Measurements from ENCODE around the gene S100PBP.

S100PBP gene

DNA sequence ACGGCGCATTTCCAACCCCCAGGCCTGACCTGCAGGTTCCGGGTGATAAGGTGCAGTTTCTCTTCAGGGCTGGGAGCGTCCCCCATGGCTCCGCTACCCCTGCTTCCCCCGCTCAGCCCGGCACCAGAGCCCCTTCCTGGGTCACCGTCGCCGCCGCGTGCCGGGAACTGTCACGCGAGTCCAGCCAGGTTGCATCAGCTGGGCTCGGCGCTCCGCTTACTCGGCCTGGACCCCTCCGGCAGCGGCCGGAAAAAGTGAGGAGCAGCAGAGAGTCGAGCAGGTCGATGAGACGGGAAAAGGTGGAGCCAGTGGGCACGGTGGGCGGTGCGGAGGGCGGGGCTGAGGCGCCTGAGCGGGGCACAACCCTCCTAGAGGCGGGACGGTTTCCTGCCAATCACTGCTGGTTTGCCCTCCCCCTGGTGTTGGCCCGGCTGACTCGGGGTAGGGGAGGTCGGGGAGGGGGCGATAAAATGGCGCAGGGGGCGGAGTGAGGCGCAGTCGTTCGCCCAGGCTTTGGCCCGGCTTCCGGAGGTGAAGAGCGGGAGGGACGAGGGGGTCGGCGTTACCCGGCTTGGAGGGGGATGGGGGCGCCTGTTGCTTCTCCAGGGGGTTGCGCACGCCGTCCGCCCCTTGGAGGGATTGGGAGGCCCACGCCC is at the start of gene S100PBP, which contains the start of gene YARS1:
Gene S100PBP, plus strand, starts transcription at position 495 of the 656 bp plus-strand sequence. CDS start 8,447 bp downstream, outside the sequence.
Gene YARS1, minus strand, starts transcription at position 200 of the 656 bp plus-strand sequence. Its CDS starts 114 bp downstream, at position 86.
- peak; percentile 97 for DNase-seq (ENCODE audit: low spot score)

DNA sequence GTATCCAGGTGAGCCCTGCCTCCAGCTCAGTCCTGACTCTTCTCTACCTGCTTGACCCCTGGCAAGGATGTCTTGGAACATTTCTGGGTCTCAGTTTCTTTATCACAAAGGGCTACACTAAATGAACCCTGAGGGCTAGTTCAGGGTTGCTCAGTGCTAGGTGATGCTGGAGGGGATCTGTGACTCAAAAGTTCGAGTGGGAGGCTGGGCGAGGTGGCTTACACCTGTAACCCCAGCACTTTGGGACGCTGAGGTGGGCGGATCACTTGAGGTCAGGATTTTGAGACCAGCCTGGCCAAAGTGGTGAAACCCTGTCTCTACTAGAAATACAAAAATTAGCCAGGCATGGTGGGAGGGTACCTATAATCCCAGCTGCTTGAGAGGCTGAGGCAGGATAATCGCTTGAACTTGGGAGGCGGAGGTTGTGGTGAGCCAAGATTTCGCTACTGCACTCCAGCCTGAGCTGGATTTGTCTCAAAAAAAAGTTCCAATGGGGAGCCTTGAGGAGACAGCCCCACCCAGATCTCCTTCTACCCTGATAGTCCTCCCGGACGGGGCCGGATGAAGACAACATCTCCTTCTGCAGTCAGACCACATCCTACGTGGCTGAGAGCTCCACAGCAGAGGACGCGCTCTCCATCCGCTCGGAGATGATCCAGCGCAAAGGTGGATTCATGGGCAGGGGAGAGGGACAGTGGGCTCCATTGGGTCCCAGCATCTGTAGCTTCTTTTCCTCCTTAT is 49.2 kb upstream of the S100PBP start:
- DNase-seq (ENCODE audit: low spot score) = no peak

DNA sequence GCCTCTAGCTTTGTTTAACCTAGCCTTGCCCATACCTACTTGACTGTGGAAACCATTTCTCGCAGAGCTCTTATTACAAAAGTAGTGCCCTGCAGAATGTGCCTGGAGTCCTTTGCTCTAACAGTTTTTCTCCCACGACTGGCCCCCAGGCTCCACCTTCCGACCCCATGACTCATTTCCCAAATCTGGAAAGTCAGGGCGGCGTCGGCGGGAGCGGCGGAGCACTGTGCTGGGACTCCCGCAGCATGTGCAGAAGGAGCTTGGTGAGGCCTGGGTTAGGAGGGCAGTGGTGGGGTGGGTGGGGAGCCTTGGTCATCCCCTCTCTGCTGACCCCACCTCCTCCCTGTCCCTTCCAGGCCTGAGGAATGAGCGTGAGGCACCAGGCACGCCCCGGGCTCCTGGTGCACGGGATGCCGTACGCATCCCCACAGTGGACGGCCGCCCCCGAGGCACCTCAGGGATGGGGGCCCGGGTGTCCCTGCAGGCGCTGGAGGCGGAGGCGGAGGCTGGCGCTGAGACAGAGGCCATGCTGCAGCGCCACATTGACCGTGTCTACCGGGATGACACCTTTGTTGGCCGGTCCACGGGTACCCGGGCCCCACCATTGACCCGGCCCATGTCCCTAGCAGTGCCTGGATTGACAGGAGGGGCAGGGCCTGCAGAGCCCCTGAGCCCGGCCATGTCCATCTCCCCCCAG is 47.8 kb upstream of the S100PBP start:
- no peak for DNase-seq (ENCODE audit: low spot score)

DNA sequence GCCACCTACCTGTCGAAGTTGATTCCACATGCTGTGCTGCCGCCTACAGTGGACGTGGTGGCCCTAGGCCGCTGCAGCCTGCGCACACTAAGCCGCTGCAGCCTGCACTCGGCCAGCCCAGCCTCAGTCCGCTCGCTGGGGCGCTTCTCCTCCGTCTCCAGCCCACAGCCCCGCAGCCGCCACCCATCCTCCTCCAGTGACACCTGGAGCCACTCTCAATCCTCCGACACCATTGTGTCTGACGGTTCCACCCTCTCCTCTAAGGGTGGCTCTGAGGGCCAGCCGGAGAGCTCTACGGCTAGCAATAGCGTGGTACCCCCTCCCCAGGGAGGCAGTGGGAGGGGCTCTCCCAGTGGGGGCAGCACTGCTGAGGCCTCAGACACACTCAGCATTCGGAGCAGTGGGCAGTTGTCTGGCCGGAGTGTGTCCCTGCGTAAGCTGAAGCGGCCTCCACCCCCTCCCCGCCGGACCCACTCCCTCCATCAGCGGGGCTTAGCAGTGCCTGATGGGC is 47.2 kb upstream of the S100PBP start:
- DNase-seq (ENCODE audit: low spot score) = no peak

DNA sequence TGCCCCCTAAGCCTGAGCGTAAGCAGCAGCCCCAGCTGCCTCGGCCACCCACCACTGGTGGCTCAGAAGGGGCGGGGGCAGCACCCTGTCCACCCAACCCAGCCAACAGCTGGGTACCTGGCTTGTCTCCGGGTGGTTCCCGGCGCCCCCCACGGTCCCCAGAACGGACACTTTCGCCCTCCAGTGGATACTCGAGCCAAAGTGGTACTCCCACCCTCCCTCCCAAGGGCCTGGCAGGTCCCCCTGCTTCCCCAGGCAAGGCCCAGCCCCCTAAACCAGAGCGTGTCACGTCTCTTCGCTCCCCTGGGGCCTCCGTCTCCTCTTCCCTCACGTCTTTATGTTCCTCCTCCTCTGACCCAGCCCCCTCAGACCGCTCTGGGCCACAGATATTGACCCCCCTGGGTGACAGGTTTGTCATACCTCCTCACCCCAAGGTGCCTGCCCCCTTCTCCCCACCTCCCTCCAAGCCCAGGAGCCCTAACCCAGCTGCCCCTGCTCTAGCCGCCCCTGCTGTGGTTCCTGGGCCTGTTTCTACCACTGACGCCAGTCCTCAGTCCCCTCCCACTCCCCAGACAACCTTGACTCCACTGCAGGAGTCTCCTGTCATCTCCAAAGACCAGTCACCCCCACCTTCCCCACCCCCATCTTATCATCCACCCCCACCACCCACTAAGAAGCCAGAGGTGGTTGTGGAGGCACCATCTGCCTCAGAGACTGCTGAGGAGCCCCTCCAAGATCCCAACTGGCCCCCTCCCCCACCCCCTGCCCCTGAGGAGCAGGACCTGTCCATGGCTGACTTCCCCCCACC is 46.5 kb upstream of the S100PBP start:
- DNase-seq (ENCODE audit: low spot score) = no peak

DNA sequence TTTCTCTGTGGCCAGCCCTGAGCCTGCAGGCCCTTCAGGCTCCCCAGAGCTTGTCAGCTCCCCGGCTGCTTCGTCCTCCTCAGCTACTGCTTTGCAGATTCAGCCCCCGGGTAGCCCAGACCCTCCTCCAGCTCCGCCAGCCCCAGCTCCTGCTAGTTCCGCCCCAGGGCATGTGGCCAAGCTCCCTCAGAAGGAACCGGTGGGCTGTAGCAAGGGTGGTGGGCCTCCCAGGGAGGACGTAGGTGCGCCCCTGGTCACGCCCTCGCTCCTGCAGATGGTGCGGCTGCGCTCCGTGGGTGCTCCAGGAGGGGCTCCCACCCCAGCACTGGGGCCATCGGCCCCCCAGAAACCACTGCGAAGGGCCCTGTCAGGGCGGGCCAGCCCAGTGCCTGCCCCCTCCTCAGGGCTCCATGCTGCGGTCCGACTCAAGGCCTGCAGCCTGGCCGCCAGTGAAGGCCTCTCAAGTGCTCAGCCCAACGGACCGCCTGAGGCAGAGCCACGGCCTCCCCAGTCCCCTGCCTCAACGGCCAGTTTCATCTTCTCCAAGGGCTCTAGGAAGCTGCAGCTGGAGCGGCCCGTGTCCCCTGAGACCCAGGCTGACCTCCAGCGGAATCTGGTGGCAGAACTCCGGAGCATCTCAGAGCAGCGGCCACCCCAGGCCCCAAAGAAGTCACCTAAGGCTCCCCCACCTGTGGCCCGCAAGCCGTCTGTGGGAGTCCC is 45.7 kb upstream of the S100PBP start:
- no peak for DNase-seq (ENCODE audit: low spot score)

DNA sequence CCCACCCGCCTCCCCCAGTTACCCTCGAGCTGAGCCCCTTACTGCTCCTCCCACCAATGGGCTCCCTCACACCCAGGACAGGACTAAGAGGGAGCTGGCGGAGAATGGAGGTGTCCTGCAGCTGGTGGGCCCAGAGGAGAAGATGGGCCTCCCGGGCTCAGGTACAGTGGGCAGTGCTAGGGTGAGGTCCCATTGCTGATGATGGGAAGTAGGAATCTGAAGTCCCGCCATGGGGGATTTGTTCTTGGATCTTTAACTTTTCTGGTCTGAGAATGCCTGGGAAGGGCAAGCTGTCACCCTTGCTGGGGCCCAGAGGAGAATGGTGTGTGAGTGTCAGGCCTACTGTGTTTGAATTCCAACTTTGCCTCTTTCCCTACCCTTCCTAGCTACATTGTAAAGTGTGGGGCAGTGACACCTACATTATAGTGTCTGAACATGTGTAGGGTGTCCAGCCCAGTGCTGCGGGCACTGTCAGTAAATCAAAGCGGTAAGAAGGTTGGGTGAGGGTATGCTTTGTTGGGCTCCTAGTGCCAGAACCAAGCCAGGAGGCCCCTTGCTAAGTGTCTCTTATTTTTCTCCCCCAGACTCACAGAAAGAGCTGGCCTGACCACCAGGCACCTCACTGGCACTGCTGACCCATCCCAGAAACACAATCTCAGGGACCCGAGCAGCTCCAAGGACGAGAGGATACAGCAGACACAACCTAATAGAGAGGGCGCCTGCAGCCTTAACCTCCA is 45.0 kb upstream of the S100PBP start:
- no peak for DNase-seq (ENCODE audit: low spot score)

DNA sequence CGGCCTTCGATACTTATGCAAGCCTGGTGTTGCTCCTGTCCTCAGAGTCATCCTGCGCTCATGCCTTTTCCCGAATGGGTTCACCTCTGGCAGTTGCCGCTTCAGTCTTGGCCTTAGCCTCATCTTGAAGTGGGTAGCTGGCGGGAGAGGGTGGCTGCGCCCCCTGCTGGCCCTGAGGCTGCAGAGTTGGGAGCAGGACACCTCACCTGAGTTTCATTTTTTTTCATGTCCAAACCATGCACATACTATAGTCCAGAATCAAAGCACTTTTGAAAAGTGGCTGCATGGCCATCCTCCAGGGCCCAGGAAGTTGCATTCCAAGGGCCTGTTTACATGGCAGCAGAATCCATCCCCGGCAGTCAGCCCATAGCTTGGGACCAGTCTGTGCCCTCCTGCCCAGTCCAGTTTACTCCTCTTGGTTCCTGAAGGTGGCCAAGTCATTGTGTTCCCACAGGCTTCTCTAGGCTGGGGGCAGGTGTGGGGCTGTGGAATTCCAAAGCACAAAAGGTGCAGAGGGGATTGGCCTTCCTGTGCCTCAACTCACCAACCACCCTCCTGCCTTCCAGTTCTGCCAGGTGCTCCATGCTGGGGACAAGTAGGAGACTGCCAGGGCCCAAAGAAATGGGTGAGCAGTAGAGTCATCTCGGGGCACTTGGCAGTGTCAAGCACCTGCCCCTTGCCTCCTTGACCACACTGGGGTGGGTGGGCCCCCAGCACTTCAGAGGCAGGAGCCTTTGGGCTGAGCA is 44.3 kb upstream of the S100PBP start:
- peak; percentile 84 for DNase-seq (ENCODE audit: low spot score)

DNA sequence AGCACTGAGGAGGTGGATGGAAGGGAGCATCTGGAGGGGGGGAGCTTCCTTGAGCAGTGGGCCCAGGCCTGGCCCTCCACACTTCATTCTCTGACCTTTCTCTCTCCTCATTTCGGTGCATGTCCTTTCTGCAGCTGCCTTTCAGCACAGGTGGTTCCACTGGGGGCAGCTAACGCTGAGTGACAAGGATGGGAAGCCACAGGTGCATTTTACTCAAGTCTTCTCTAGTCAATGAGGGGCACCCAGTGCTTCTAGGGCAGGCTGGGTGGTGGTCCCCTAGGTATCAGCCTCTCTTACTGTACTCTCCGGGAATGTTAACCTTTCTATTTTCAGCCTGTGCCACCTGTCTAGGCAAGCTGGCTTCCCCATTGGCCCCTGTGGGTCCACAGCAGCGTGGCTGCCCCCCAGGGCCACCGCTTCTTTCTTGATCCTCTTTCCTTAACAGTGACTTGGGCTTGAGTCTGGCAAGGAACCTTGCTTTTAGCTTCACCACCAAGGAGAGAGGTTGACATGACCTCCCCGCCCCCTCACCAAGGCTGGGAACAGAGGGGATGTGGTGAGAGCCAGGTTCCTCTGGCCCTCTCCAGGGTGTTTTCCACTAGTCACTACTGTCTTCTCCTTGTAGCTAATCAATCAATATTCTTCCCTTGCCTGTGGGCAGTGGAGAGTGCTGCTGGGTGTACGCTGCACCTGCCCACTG is 43.5 kb upstream of the S100PBP start:
- DNase-seq (ENCODE audit: low spot score) = no peak

DNA sequence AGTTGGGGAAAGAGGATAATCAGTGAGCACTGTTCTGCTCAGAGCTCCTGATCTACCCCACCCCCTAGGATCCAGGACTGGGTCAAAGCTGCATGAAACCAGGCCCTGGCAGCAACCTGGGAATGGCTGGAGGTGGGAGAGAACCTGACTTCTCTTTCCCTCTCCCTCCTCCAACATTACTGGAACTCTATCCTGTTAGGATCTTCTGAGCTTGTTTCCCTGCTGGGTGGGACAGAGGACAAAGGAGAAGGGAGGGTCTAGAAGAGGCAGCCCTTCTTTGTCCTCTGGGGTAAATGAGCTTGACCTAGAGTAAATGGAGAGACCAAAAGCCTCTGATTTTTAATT is 43.0 kb upstream of the S100PBP start:
- DNase-seq (ENCODE audit: low spot score) = no peak

DNA sequence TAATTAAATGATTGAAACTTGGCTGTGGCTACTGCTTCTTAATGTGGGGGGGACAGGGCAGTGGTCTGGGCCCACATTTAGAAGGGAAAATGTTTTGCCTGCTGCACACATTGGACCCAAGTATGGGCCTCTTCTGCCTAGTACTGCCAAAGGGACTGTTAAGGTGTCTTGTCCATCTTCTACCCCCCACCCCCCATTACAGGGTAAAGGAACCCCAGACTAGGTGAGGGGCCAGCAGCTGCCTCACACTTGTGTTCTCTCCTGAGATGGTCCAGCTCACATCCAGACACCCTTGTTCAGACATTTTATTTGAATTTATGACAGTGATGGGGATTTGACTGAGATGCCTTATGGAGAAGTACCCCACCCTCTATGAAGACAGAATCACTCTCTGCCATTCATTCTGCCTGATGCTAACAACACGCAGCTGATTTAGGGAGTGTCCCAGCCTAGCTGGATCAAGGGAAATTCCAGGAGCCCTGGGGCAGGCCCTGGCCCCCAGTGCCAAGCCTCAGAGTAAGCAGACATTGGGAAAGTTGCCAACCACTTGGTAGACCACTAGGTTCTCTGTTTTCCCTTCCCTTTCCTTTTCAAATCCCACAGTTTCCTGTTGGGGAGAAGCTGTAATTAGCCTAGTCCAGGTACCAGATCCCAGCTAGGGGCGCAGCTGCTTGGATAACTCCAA is 42.4 kb upstream of the S100PBP start:
- DNase-seq (ENCODE audit: low spot score) = no peak

DNA sequence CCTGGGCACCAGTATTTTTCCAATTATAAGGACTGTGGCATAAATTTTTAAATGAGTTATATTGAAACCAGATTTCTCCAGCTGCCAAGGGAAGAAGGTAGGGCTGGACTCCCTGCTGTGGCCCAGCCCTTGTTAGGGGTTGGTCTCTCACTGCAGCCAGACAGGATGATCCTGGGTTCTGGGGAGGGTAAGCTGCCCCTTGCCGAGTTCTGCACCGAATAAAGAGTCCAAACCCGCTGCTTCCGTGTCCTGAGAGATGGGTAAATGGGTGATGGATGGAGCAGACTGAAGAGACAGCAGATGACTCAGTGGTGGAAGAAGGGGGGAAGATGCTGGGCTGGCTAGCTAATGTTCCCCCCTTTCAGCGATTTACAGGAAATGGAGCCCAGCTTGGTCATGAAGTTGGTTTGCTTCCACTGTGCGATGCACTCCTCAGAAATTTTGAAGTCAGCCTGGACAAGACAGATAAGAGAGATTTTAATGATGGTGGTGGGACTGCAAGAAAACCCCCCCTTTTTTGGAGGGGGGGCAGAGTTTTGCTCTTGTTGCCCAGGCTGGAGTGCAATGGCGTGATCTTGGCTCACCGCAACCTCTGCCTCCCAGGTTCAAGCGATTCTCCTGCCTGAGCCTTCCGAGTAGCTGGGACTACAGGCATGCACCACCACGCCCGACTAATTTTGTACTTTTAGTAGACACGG is 41.7 kb upstream of the S100PBP start:
- DNase-seq (ENCODE audit: low spot score) = no peak

DNA sequence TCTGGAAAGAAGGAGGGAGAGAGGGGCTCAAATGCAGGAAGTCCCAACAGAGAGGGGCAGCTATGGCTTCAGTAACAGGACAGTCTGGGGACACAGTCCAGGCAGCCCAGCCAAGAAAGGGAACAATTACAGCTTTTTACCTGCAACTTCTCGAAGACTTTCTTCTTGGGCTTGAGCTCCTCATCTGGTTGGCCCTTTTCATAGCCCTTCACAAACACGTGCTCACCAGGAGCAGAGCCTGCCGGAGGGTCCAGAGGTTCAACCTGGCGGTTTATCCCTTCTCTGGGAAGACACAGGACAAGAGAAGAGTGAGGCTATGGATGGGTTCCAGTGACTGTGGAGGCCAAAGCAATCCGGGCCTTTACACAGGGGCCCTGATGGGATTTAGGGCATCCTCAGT is 38.2 kb upstream of the S100PBP start:
- DNase-seq (ENCODE audit: low spot score) = no peak

DNA sequence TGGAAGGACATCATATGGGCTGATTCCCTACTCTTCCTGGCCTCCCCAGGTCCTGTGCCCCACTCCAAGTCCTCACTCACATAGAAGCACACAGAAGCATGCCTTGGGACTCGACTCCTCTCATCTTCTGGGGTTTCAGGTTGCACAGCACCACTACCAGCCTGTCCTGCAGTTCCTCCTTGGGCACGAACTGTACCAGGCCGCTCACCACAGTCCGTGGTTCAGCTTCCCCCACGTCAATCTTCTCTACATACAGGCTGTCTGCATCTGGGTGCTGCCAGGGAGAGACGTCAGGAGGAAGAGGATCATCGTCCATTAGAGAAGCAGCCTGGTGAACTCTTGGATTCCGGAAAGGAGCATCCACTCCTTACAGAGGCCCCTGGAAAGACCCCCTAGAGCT is 37.4 kb upstream of the S100PBP start:
- DNase-seq (ENCODE audit: low spot score) = no peak

DNA sequence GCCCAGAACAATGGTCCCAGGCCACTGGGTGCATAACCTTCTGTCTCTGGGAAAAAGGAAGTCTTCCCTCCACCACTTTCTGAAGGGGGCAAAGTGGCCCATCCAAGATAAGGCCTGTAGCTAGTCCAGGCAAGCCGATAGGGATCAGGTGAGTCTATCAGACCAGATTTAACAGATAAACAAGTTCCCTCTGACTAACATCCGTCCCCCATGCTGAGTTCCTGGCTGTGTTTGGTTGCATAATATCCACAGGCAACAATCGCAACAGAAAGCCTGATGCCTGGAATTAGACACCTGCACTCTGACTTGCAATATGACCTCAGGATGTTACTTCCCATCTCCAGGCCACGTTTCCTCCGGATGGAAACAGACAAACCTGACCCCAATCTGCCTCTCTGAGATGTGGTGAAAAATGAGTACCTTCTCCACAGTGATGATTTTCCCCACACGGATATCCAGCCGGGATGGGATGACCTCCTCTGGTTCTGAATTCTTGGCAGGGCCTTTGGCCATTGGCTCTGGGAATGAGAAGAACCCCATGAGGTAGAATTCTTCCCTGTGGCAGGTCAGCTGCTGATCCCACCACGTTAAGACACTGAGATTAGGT is 36.7 kb upstream of the S100PBP start:
- no peak for DNase-seq (ENCODE audit: low spot score)

DNA sequence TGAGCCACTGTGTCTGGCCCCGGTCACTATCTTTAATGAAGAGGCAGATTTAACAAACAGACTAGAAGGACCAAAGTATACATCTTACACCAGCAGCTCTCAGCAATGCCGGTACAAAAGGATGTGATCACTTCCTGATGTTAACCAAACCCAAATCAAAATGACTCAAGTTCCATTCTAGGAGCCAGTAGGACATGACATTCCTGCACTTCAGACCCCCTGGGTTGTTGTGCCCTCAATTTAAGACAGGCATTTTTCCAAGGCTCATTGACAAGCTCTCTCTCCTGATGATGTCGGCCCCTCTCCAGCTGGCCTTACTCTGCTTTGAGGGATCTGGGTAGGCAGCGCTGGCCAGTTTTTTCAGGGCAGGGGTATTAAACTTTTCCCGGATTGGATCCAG is 35.4 kb upstream of the S100PBP start:
- no peak for DNase-seq (ENCODE audit: low spot score)

DNA sequence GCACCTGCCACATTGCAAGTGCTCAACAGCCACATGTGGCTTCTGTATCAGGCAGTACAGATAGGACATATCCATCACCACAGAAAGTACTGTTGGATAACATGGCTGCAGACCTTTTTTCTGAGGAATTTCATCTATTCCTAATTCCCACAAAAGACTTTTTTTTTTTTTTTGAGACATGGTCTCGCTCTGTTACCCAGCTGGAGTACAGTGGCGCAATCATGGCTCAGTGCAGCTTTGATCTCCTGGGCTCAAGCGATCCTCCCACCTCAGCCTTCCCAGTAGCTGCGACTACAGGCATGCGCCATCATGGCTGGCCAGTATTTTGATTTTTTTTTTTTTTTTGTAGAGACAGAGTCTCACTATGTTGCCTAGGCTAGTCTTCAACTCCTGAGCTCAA is 33.6 kb upstream of the S100PBP start:
- no peak for DNase-seq (ENCODE audit: low spot score)

DNA sequence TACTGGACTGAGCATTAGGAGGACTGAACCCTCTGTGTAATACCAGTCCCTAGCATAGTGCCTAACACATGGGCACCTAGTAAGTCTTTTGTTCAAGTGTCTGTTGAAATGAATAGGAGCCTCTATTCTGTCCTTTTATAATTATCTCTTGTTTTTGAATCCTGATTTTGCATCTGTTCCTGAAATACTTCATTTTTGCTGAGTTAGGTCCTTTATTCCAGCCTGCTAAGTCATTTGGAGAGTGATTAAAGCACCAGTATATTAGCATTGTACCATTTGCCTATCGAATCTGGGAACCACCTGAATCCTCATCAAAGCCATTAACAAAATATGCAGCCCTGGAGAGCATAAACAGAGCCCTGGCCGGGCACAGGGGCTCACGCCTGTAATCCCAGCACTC is 32.6 kb upstream of the S100PBP start:
- no peak for DNase-seq (ENCODE audit: low spot score)
